ENCODE results near the gene PRR23E. TPM values are rescaled to one million over a fixed set of nuclear protein-coding genes. Genes with fewer than 3 reads are reported as not detected.

Gene PRR23E
- total RNA-seq, 4 donors from 2014 or later: not detected

DNA sequence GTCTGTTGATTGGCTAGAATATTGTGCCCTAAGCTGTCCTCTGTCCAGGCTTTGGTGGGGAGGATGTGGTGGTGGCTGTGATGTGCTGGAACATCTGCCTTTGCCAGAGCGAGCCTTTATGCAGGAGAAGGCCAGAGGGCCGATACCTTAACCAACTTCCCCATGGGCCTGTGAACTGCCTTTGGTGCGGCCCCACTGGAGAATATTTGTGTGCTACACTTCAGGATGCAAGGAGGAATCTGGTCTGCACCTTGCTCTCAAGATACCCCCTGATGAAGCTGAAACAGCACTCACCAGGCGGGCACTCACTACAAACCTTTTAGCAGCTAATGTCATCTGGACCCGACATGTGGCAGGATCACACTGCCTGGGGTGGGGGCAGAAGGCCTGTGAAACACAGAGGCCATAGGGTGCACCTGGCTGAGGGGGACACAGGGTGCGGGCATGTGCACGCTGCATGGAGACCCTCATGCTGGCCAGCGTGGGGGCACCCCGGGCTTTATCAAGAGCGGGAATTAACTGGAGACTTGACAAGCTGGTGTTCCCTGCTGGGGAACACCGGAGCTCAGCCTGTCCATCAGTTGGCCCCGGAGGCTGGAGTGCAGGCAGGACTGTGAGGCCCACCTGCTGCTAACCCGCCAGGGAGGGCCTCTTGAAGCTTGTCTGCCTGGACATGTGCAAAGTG lies 16.4 kb downstream of the PRR23E start:
- intact Hi-C loops (cut with DNase I): no loop called here
- H3K27ac ChIP-seq: no peak overlapping the region
- DNase-seq: no peak
- H3K36me3 ChIP-seq: no peaks in the 10 kb centered on the region
- H3K4me1 ChIP-seq: no peaks in the 10 kb centered on the region
- no peak for TF ChIP-seq POLR2A (IDR thresholded peaks at IDR 0.05)
- TF ChIP-seq, protein P1, sequence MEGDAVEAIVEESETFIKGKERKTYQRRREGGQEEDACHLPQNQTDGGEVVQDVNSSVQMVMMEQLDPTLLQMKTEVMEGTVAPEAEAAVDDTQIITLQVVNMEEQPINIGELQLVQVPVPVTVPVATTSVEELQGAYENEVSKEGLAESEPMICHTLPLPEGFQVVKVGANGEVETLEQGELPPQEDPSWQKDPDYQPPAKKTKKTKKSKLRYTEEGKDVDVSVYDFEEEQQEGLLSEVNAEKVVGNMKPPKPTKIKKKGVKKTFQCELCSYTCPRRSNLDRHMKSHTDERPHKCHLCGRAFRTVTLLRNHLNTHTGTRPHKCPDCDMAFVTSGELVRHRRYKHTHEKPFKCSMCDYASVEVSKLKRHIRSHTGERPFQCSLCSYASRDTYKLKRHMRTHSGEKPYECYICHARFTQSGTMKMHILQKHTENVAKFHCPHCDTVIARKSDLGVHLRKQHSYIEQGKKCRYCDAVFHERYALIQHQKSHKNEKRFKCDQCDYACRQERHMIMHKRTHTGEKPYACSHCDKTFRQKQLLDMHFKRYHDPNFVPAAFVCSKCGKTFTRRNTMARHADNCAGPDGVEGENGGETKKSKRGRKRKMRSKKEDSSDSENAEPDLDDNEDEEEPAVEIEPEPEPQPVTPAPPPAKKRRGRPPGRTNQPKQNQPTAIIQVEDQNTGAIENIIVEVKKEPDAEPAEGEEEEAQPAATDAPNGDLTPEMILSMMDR (IDR thresholded peaks at IDR 0.05): no peak
- peaks cover 0 to 85% (median 0%) of the 10 kb centered on the region in 4 donors for H3K27me3 ChIP-seq
- WGBS, 2 donors: 50 to 80% methylated on average over 1 to 3 of the region's 13 CpGs
- no peak overlapping the region for H3K4me3 ChIP-seq
- no peaks in the 10 kb centered on the region for H3K9me3 ChIP-seq

DNA sequence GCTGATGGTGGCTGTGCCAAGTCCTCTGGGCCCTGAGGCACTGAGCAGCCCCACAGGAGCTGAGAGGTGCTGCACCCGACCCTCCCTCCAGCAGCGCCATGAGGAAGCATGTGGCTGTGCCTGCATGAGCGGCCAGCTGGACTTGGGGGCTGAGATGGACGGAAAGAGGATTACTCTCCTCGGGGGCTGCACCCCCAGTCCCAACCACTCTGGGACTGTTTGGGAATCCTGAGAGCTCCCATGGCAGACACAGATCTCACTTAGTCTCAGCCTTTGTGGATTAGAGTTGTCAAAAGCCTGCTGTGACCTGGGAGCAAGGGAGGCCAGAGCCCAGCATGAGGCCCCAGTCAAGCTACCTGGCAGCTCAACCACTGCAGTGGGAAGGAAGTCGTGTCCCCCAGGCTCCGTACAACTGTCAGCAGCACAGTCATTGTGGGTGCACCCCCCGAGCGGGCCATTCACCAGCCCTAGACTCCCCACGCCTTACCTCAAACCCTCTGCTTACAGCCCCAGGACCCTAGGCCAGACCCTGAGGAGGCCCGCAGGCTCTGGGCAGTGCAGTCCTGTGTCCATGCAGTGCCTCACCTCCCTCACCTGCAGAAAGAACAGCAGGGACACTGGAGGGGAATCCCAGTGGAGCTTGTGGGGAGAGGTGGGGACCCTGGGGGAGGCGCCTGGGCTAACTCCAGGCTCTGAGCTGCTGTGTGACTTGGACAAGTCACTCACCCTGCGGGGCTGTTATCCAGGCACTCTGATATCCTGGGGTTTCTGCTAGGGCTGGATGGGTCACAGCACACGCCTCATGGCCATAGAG lies 17.1 kb downstream of the PRR23E start:
- H3K4me1 ChIP-seq: no peaks in the 10 kb centered on the region
- no peak overlapping the region for H3K27ac ChIP-seq
- TF ChIP-seq, protein P1 (IDR thresholded peaks at IDR 0.05): no peak
- TF ChIP-seq POLR2A (IDR thresholded peaks at IDR 0.05): no peak
- intact Hi-C loops (cut with DNase I): no loop called here
- no peak for DNase-seq
- no peak overlapping the region for H3K4me3 ChIP-seq
- H3K9me3 ChIP-seq: no peaks in the 10 kb centered on the region
- H3K27me3 ChIP-seq: peaks cover 0 to 86% (median 0%) of the 10 kb centered on the region in 4 donors
- no peaks in the 10 kb centered on the region for H3K36me3 ChIP-seq
- 37 to 56% methylated on average over 2 to 5 of the region's 14 CpGs for WGBS, 2 donors

DNA sequence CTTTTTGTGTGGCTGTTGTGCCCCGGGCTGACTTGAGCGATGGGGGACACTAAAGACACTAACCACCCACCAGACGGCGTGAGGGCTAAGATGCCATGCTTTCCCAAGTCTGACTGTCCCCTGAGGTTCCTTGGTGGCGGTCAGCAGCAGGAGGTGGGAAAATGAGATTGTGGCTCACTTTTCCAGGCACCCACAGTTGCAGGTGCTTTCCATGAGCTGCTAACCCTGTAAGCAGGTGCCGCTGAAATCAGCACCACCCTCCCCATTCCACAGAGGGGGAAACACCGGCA lies 17.7 kb downstream of the PRR23E start:
- DNase-seq: no peak
- Histone ChIP-seq H3K27me3 (peaks cover 0 to 86% (median 0%) of the 10 kb centered on the region in 4 donors), H3K27ac (no peak overlapping the region), H3K9me3 (no peaks in the 10 kb centered on the region), H3K36me3 (no peaks in the 10 kb centered on the region), H3K4me3 (no peak overlapping the region), H3K4me1 (no peaks in the 10 kb centered on the region)
- 85 to 89% methylated on average over 2 to 3 of the region's 7 CpGs for WGBS, 2 donors
- intact Hi-C loops (cut with DNase I): no loop called here
- no peak for TF ChIP-seq POLR2A (IDR thresholded peaks at IDR 0.05)
- TF ChIP-seq, protein P1 (IDR thresholded peaks at IDR 0.05): no peak

DNA sequence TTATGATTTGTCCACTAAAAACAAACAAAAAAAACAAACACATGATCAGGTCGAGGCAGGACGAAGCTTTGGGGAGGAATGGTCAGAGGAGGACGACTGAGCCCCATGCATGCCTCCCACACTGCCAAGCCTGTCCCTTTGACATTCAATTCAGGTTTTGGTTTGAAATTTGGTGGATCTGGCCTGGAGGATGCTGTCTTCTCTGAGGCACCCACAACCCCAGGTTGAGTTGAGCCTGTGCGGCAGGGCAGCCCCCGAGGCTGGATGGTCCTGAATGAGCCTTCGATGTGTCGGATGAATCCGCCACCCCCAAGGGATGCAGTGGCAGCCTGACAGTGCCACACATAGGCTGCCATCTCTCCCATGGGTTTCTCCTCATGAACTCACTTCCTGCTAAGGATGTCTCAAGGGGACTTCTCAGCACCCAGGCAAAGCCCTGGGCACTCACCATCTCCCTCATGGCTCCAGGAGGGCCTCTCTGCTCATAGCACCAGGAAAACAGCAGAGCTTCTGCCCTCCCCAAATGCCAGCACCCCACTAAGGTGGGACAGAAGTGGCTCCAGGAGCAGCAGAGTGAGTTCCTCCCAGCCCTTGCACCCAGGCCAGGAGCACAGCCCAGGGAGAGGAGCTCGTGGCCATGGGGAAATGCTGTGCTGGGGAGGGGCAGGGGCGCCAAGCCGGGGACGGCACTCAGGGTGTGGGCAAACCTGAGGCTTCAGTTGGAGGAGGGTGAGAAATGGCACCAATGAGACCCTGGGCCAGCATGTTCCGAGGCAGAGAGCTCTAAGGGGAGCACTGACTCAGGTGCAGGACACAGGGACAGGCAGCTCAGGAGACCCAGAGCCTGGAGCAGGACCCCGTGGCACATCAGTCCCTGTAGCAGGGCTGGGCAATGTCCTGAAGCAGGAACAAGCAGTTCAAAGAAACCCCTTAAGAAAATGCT lies 18.5 kb downstream of the PRR23E start:
- Histone ChIP-seq H3K4me1 (no peaks in the 10 kb centered on the region), H3K4me3 (no peak overlapping the region), H3K36me3 (no peaks in the 10 kb centered on the region), H3K27ac (no peak overlapping the region), H3K9me3 (no peaks in the 10 kb centered on the region), H3K27me3 (peaks cover 0 to 84% (median 0%) of the 10 kb centered on the region in 4 donors)
- no peak for DNase-seq
- WGBS, 2 donors: 85 to 86% methylated on average over 7 of the region's 14 CpGs
- intact Hi-C loops (cut with DNase I): no loop called here
- TF ChIP-seq, protein P1 (IDR thresholded peaks at IDR 0.05): no peak

Measured in esophagus squamous epithelium (tissue), 5 donors.